ENCODE data around the gene GAL3ST3.
"Not testable (repeated sequence)": the region's sequence is repeated elsewhere in the genome, so short reads cannot be mapped to it uniquely, and the experiment has no call there.

GRCh38 chr11:66092125-66092524 is 43.2 kb upstream of the GAL3ST3 start:
- TF ChIP-seq, protein P1, sequence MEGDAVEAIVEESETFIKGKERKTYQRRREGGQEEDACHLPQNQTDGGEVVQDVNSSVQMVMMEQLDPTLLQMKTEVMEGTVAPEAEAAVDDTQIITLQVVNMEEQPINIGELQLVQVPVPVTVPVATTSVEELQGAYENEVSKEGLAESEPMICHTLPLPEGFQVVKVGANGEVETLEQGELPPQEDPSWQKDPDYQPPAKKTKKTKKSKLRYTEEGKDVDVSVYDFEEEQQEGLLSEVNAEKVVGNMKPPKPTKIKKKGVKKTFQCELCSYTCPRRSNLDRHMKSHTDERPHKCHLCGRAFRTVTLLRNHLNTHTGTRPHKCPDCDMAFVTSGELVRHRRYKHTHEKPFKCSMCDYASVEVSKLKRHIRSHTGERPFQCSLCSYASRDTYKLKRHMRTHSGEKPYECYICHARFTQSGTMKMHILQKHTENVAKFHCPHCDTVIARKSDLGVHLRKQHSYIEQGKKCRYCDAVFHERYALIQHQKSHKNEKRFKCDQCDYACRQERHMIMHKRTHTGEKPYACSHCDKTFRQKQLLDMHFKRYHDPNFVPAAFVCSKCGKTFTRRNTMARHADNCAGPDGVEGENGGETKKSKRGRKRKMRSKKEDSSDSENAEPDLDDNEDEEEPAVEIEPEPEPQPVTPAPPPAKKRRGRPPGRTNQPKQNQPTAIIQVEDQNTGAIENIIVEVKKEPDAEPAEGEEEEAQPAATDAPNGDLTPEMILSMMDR (IDR thresholded peaks at IDR 0.05): not testable (repeated sequence)
- TF ChIP-seq POLR2A, EP300 (IDR thresholded peaks at IDR 0.05): not testable (repeated sequence)
